ENCODE results near the gene PRR5L.

The PRR5L gene

DNA sequence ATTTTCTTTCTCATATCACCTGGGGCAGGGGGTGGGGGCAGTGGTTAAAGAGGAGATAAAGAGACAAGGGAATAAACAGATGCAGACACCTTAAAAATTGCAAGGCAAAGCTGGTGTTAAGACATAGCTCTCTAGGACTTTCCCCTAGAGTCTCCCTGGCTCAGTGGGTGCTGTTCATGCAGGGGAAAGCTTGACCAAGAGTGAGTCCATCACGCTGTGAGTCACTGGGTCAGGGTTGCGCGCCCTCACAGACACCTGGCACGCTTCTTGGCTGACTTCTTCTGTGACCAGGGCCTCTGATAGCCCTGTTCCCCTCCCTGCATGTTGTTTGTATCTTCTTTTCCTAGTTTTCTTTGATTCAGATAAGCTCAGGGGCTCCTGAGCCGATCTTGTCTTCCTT lies 38.7 kb upstream of the PRR5L start:
- no peaks in the 10 kb centered on the region for H3K36me3 ChIP-seq (ENCODE audit: insufficient read depth, insufficient read length, low read length)
- no peak overlapping the region for H3K9ac ChIP-seq (ENCODE audit: insufficient read length, low read depth)
- no peak for TF ChIP-seq YY1 (IDR thresholded peaks at IDR 0.05; ENCODE audit: insufficient read depth, insufficient read length)
- no peak for TF ChIP-seq ZNF274 (IDR thresholded peaks at IDR 0.05; ENCODE audit: low read depth, low read length)
- TF ChIP-seq SUZ12 (IDR thresholded peaks at IDR 0.05; ENCODE audit: extremely low read depth, insufficient read depth, insufficient read length): no peak
- peaks cover 9% of the 10 kb centered on the region for H3K4me1 ChIP-seq (ENCODE audit: insufficient read depth, insufficient read length)
- DNase-seq (ENCODE audit: low read depth, low spot score): no peak
- peaks cover 8% of the 10 kb centered on the region; the same call in 1 of the 2 replicates for H3K9me3 ChIP-seq (ENCODE audit: insufficient read depth, low read length)
- H3K4me3 ChIP-seq (ENCODE audit: insufficient read length, low read depth): no peak overlapping the region
- no peaks in the 10 kb centered on the region for H3K27me3 ChIP-seq (ENCODE audit: insufficient read depth, insufficient read length)

DNA sequence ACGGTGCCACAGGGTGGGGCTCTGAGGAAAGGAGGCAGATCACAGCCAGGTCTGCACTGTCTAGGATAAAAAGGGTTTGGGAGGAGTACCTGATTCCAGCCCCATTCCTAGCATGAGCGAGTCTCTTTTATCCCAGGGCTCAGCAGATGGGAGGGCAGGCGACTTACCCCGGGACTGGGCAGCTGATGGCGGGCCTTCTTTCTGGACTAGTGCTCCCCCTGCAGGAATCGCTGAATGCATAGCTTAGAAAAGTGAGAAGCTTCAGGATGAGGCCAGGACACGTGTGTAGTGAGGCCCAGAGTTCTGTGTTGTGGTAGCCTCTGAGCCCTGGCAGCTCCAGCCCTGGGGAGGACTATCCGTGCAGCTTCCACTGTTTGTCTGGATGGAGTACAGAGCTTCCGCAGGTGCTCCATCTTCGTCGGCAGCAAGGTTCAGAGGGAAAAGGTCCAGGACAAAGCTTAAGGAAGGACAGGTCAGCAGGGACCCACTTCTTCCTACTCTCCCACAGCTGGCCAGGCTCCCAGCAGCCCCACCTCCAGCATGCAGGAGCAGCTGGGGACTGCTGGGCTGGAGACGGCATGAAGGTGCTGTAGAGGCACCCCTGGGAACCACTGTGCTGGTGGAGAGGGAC lies 37.2 kb upstream of the PRR5L start:
- DNase-seq (ENCODE audit: low read depth, low spot score): peak; percentile 51
- no peaks in the 10 kb centered on the region for H3K36me3 ChIP-seq (ENCODE audit: insufficient read depth, insufficient read length, low read length)
- H3K4me1 ChIP-seq (ENCODE audit: insufficient read depth, insufficient read length): peaks cover 8% of the 10 kb centered on the region
- no peak overlapping the region for H3K4me3 ChIP-seq (ENCODE audit: insufficient read length, low read depth)
- no peaks in the 10 kb centered on the region for H3K27me3 ChIP-seq (ENCODE audit: insufficient read depth, insufficient read length)
- TF ChIP-seq YY1 (IDR thresholded peaks at IDR 0.05; ENCODE audit: insufficient read depth, insufficient read length) (no peak), SUZ12 (IDR thresholded peaks at IDR 0.05; ENCODE audit: extremely low read depth, insufficient read depth, insufficient read length) (no peak), ZNF274 (IDR thresholded peaks at IDR 0.05; ENCODE audit: low read depth, low read length) (no peak)
- peak overlapping the region; percentile 62 for H3K9ac ChIP-seq (ENCODE audit: insufficient read length, low read depth)
- H3K9me3 ChIP-seq (ENCODE audit: insufficient read depth, low read length): peaks cover 8% of the 10 kb centered on the region; the same call in 1 of the 2 replicates

DNA sequence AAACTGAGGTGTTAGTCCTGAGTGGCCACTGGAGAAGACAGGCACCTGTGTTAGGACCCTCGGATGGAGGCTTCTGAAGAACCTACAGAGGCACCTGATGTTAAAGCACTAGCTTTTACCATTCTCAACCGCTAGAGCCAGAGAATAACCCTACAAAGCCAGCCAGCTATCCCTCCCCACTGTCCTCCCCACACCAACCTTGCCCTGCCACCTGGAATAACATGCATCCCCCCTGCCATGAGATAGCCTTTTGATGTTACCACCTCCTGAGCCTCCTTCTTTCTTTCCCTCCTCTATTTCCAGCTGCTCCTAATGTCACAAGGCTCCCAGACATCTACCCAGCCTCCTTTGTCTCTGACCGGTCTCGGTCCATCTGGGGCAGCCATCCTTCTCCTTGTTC lies 35.0 kb upstream of the PRR5L start:
- Histone ChIP-seq H3K9ac (ENCODE audit: insufficient read length, low read depth) (no peak overlapping the region), H3K27me3 (ENCODE audit: insufficient read depth, insufficient read length) (no peaks in the 10 kb centered on the region), H3K4me3 (ENCODE audit: insufficient read length, low read depth) (no peak overlapping the region), H3K4me1 (ENCODE audit: insufficient read depth, insufficient read length) (peaks cover 8% of the 10 kb centered on the region), H3K9me3 (ENCODE audit: insufficient read depth, low read length) (peaks cover 5% of the 10 kb centered on the region; the same call in 1 of the 2 replicates), H3K36me3 (ENCODE audit: insufficient read depth, insufficient read length, low read length) (no peaks in the 10 kb centered on the region)
- TF ChIP-seq YY1 (IDR thresholded peaks at IDR 0.05; ENCODE audit: insufficient read depth, insufficient read length) (no peak), SUZ12 (IDR thresholded peaks at IDR 0.05; ENCODE audit: extremely low read depth, insufficient read depth, insufficient read length) (no peak), ZNF274 (IDR thresholded peaks at IDR 0.05; ENCODE audit: low read depth, low read length) (no peak)
- no peak for DNase-seq (ENCODE audit: low read depth, low spot score)

DNA sequence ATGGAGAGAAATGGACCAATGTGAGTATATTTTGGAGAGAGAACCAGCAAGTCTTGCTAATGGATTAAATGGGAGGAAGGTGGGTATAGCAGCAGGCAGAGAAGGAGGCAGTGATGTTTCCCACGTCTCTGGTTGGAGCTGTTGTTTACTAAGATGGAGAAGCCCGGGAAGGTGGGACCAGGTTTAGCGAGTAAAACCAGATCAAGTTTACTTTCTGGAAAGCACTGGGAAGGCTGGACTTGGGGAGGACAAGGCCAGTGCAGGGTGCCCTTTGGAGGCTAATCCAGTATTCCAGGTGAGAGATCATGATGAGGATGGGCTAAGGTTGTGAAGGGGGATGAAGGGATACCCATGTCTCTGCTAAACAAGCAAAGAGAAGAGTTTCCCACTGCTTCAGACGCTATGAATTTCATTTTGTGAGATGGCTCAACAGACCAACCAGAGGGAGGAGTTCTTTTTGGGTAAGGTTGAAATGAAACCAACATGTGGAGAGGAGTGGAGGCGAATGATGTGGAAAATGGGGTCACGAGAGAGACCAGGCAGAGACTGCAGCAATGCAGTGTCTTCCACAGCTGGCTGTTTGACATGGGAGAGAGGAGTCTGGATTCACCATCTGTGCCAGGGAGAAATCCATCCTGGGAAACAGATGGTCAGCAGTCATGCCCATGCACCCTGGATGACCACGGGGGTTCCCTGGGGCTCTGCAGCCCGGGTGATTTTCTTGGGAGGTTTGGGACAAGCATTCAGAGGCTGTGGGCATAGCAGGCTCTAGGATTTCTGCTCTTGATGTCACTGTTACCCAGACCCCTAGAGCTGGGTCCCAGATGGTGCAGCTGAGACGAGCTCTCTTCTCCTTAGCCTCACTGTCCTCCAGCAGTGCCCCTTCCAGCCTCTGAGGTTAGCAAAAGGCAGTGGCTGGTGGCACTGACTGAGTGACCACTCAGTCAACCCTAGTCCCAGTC lies 31.8 kb upstream of the PRR5L start:
- Histone ChIP-seq H3K9me3 (ENCODE audit: insufficient read depth, low read length) (no peaks in the 10 kb centered on the region), H3K4me3 (ENCODE audit: insufficient read length, low read depth) (no peak overlapping the region)

DNA sequence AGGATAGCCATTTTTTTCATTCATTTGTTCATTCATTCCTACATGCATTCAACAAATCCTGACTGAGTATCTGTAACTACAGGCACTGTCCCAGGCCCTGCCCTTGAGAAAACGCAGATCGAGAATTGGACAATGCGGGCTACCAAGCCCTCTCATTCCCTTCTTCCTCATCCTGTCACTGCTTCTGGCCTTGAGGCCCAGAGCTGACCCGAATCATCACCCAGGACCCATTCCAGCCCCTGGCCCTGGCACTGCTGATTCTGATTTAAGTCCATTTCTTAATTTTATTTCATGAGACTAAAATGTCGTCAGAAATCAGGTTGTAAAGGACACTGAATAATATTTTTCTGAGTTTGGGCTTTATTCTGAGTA lies 31.1 kb upstream of the PRR5L start:
- Histone ChIP-seq H3K27me3 (ENCODE audit: insufficient read depth, insufficient read length) (no peaks in the 10 kb centered on the region), H3K4me3 (ENCODE audit: insufficient read length, low read depth) (no peak overlapping the region), H3K4me1 (ENCODE audit: insufficient read depth, insufficient read length) (peaks cover 3% of the 10 kb centered on the region), H3K9ac (ENCODE audit: insufficient read length, low read depth) (no peak overlapping the region), H3K36me3 (ENCODE audit: insufficient read depth, insufficient read length, low read length) (no peaks in the 10 kb centered on the region), H3K9me3 (ENCODE audit: insufficient read depth, low read length) (no peaks in the 10 kb centered on the region)
- TF ChIP-seq SUZ12 (IDR thresholded peaks at IDR 0.05; ENCODE audit: extremely low read depth, insufficient read depth, insufficient read length) (no peak), ZNF274 (IDR thresholded peaks at IDR 0.05; ENCODE audit: low read depth, low read length) (no peak), YY1 (IDR thresholded peaks at IDR 0.05; ENCODE audit: insufficient read depth, insufficient read length) (no peak)
- DNase-seq (ENCODE audit: low read depth, low spot score): no peak

More for the DNA sequence above, 31.8 kb upstream of the PRR5L start:
- TF ChIP-seq YY1 (IDR thresholded peaks at IDR 0.05; ENCODE audit: insufficient read depth, insufficient read length) (no peak), SUZ12 (IDR thresholded peaks at IDR 0.05; ENCODE audit: extremely low read depth, insufficient read depth, insufficient read length) (no peak), ZNF274 (IDR thresholded peaks at IDR 0.05; ENCODE audit: low read depth, low read length) (no peak)
- no peaks in the 10 kb centered on the region for H3K27me3 ChIP-seq (ENCODE audit: insufficient read depth, insufficient read length)
- no peak for DNase-seq (ENCODE audit: low read depth, low spot score)
- peaks cover 8% of the 10 kb centered on the region for H3K4me1 ChIP-seq (ENCODE audit: insufficient read depth, insufficient read length)
- H3K9ac ChIP-seq (ENCODE audit: insufficient read length, low read depth): no peak overlapping the region
- no peaks in the 10 kb centered on the region for H3K36me3 ChIP-seq (ENCODE audit: insufficient read depth, insufficient read length, low read length)

DNA sequence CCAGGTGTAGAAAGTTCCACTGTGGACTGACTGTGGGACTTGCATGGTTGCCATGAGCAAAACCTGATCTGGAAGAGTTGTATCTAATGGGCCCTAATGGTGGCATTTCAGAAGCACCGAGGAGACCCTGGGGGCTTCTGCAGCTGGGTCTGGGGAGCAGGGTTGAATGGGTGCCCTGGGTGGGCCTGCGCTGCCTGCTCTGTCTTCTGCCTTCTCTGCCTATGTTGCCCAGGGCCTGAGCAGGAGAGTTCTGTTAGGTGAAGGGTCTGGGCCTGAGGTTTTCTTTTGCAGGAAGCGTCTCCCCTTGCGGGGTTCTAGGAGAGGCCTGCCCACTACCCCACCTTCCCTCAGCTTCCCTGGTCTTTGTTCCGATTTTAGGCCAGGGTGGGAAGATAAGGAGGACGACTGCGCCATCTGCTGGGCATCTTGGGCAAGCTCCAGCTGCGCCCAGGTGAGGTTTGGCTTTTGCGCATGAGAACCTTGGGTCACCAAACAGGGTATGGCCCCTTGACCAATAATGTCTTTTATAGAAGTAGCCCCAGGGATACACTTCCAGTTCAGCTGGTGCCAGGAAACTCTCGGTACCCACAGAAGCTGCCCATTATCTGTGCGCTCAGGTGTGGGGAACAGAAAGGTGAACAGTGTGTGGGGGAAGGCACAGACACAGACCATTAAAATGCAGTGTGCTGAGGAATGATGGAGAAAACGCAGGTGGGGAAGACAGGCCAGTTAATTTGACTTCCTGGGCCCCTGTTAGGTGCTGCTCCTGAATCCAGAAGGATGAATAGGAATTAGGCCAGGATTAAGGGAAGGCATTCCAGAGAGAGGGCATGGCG lies 30.1 kb upstream of the PRR5L start:
- no peak for TF ChIP-seq ZNF274 (IDR thresholded peaks at IDR 0.05; ENCODE audit: low read depth, low read length)
- no peak for TF ChIP-seq SUZ12 (IDR thresholded peaks at IDR 0.05; ENCODE audit: extremely low read depth, insufficient read depth, insufficient read length)
- TF ChIP-seq YY1 (IDR thresholded peaks at IDR 0.05; ENCODE audit: insufficient read depth, insufficient read length): no peak
- Histone ChIP-seq H3K9me3 (ENCODE audit: insufficient read depth, low read length) (no peaks in the 10 kb centered on the region), H3K9ac (ENCODE audit: insufficient read length, low read depth) (peak overlapping the region; percentile 18), H3K36me3 (ENCODE audit: insufficient read depth, insufficient read length, low read length) (peaks cover under 1% of the 10 kb centered on the region), H3K27me3 (ENCODE audit: insufficient read depth, insufficient read length) (no peaks in the 10 kb centered on the region), H3K4me1 (ENCODE audit: insufficient read depth, insufficient read length) (peaks cover 3% of the 10 kb centered on the region), H3K4me3 (ENCODE audit: insufficient read length, low read depth) (no peak overlapping the region)
- DNase-seq (ENCODE audit: low read depth, low spot score): peak; percentile 71

Measured in NT2/D1 (cell line).